Hepatocyte (in vitro differentiated cells): ENCODE measurements around the gene AMIGO2. TPM values are rescaled to one million over a fixed set of nuclear protein-coding genes. Genes with fewer than 3 reads are reported as not detected.

Source experiments
- DNase-seq: peaks from one replicate; pipeline ENCODE4 v3.0.0-alpha.2; 2016; ENCODE audit warnings: low spot score
- H2AFZ ChIP-seq: fragments of 200-600 bp; sonication (generic); 2 replicates; pipeline ENCODE4 v1.6.0; 2016; ENCODE audit warnings: antibody characterized with exemption, mild to moderate bottlenecking
- H3K27ac ChIP-seq: fragments of 200-600 bp; sonication (generic); 2 replicates; pipeline ENCODE4 v1.5.1; 2016; ENCODE audit warnings: mild to moderate bottlenecking
- H3K27me3 ChIP-seq: fragments of 200-600 bp; sonication (generic); 2 replicates; pipeline ENCODE4 v1.6.1; 2016
- H3K36me3 ChIP-seq: fragments of 200-600 bp; sonication (generic); replicated peaks from 2 replicates; pipeline ENCODE4 v1.5.1; 2016; ENCODE audit warnings: low read depth; ENCODE audit not compliant: insufficient read depth
- H3K4me1 ChIP-seq: fragments of 200-600 bp; sonication (generic); 2 replicates; pipeline ENCODE4 v1.5.1; 2016; ENCODE audit warnings: mild to moderate bottlenecking, moderate library complexity; ENCODE audit not compliant: insufficient read depth
- H3K4me2 ChIP-seq: fragments of 200-600 bp; sonication (generic); 2 replicates; pipeline ENCODE4 v1.6.0; 2016
- H3K4me3 ChIP-seq: fragments of 200-600 bp; sonication (generic); 2 replicates; pipeline ENCODE4 v1.5.1; 2016; ENCODE audit warnings: mild to moderate bottlenecking
- H3K79me2 ChIP-seq: fragments of 200-600 bp; sonication (generic); 2 replicates; pipeline ENCODE4 v1.6.0; 2017; ENCODE audit warnings: mild to moderate bottlenecking
- H3K9me2 ChIP-seq: fragments of 200-600 bp; sonication (generic); replicated peaks from 2 replicates; pipeline ENCODE4 v1.6.0; 2017; ENCODE audit warnings: mild to moderate bottlenecking; ENCODE audit not compliant: insufficient read depth
- H3K9me3 ChIP-seq: fragments of 200-600 bp; sonication (generic); 2 replicates; pipeline ENCODE4 v1.5.1; 2016; ENCODE audit warnings: low read depth, mild to moderate bottlenecking
- H4K20me1 ChIP-seq: fragments of 200-600 bp; sonication (generic); 2 replicates; pipeline ENCODE4 v1.6.0; 2016; ENCODE audit warnings: mild to moderate bottlenecking; ENCODE audit not compliant: insufficient read depth, poor library complexity, severe bottlenecking
- CTCF ChIP-seq: fragments of 200-600 bp; sonication (generic); IDR thresholded peaks from 2 replicates; pipeline ENCODE4 v1.5.1; 2016; ENCODE audit warnings: antibody characterized with exemption, mild to moderate bottlenecking; ENCODE audit not compliant: poor library complexity
- EZH2 ChIP-seq: fragments of 200-600 bp; sonication (generic); IDR thresholded peaks from 2 replicates; pipeline ENCODE4 v1.6.1; 2016; ENCODE audit warnings: antibody characterized with exemption, mild to moderate bottlenecking, borderline replicate concordance
- EZH2phosphoT487 ChIP-seq: fragments of 200-600 bp; sonication (generic); IDR thresholded peaks from one replicate; pipeline ENCODE4 v1.6.1; 2018; ENCODE audit warnings: antibody characterized with exemption, mild to moderate bottlenecking, low read depth, moderate library complexity; ENCODE audit not compliant: unreplicated experiment, severe bottlenecking
- WGBS: methylation state at CpG from one replicate; pipeline ENCODE4 v1.1.6; 2016; ENCODE audit warnings: low lambda C conversion rate; ENCODE audit errors: missing lambda C conversion rate; 5-methylcytosine and 5-hydroxymethylcytosine counted together
- polyA plus RNA-seq: library from polyadenylated mRNA; unstranded; fragments of >200 nt; fragmentation: Nextera tagmentation; extraction: Ambion mirVana; gene quantifications from 2 replicates; pipeline ENCODE4 v1.2.1, GENCODE V29; 2016
- total RNA-seq: library from RNA; depleted of rRNA; stranded (reverse); fragments of >200 nt; gene quantifications from 2 replicates; pipeline ENCODE4 v1.2.3, GENCODE V29; 2014

AMIGO2 gene
- total and polyA plus RNA-seq, 2 experiments from 2014 or later: 57.8 to 65.6 TPM

GRCh38 chr12:47105914-47106674 lies 26.3 kb upstream of the AMIGO2 start:
- Histone ChIP-seq H3K27me3 (no peaks in the 10 kb centered on the region), H3K36me3 (no peaks in the 10 kb centered on the region), H3K27ac (no peak overlapping the region), H3K9me2 (no peaks in the 10 kb centered on the region), H2AFZ (no peak overlapping the region), H3K9me3 (no peaks in the 10 kb centered on the region), H3K4me3 (no peak overlapping the region), H4K20me1 (no peaks in the 10 kb centered on the region), H3K4me2 (no peak overlapping the region), H3K4me1 (peaks cover 8% of the 10 kb centered on the region), H3K79me2 (no peaks in the 10 kb centered on the region)
- TF ChIP-seq EZH2 (no peak), CTCF (no peak), EZH2phosphoT487 (no peak)
- DNase-seq: no peak
- WGBS: 86% methylated on average over 10 of the region's 10 CpGs

- no peaks in the 10 kb centered on the region for H3K36me3 ChIP-seq
- WGBS: 65% methylated on average over 11 of the region's 11 CpGs
- DNase-seq: peak; percentile 32
- H4K20me1 ChIP-seq: no peaks in the 10 kb centered on the region
- H3K79me2 ChIP-seq: no peaks in the 10 kb centered on the region
- H3K4me1 ChIP-seq: peaks cover 8% of the 10 kb centered on the region
- no peaks in the 10 kb centered on the region for H3K27me3 ChIP-seq
- no peaks in the 10 kb centered on the region for H3K9me3 ChIP-seq
- H3K27ac ChIP-seq: peak overlapping the region; percentile 72
- H3K9me2 ChIP-seq: no peaks in the 10 kb centered on the region
- H3K4me3 ChIP-seq: no peak overlapping the region
- H3K4me2 ChIP-seq: no peak overlapping the region
- H2AFZ ChIP-seq: no peak overlapping the region
- TF ChIP-seq EZH2phosphoT487 (no peak), EZH2 (no peak), CTCF (no peak)
Observed at GRCh38 chr12:47102845-47103651, 23.3 kb upstream of the AMIGO2 start.

GRCh38 chr12:47102406-47102805 lies 22.6 kb upstream of the AMIGO2 start:
- Histone ChIP-seq H3K4me2 (no peak overlapping the region), H3K27me3 (no peaks in the 10 kb centered on the region), H4K20me1 (no peaks in the 10 kb centered on the region), H3K36me3 (no peaks in the 10 kb centered on the region), H3K9me2 (no peaks in the 10 kb centered on the region), H3K4me3 (no peak overlapping the region), H3K27ac (peak overlapping the region; percentile 72), H2AFZ (no peak overlapping the region), H3K79me2 (no peaks in the 10 kb centered on the region), H3K9me3 (no peaks in the 10 kb centered on the region), H3K4me1 (peaks cover 8% of the 10 kb centered on the region)
- 91% methylated on average over 4 of the region's 4 CpGs for WGBS
- no peak for DNase-seq
- TF ChIP-seq CTCF (no peak), EZH2 (no peak), EZH2phosphoT487 (no peak)
